ENCODE data around the gene DNASE1L2.
A peak's percentile ranks its signal among the peaks of the same experiment; 100 is the strongest.

The DNASE1L2 gene, protein sequence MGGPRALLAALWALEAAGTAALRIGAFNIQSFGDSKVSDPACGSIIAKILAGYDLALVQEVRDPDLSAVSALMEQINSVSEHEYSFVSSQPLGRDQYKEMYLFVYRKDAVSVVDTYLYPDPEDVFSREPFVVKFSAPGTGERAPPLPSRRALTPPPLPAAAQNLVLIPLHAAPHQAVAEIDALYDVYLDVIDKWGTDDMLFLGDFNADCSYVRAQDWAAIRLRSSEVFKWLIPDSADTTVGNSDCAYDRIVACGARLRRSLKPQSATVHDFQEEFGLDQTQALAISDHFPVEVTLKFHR

DNA sequence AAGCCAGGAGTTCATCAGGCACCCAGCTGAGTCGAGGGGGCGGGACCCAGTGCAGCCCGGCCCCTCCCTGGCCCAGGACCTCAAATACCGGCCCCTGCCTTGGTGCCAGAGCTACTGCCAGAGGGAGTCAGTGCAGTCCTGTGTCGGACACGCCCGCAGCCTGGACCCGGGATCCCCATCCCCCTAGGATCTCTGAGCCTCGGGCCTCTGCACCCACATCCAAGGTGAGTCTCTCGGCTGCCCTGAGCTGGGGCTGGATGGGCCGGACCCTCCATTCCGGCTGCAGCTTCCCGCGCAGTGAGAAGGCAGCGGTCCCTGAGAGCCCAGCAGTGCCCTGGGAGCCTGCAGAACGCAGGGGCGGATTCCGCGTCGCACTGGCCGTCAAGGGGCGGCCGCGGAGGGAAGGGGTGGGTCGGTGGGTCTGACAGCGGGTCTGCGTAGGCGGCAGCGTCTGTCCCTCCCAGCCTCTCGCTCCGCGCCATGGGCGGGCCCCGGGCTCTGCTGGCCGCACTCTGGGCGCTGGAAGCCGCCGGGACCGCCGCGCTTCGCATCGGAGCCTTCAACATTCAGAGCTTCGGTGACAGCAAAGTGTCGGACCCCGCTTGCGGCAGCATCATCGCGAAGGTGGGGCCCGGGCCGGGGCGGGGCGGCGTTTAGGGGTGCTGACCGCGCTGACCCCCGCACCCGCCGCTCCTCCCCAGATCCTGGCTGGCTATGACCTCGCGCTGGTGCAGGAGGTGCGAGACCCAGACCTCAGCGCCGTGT is at the start of gene DNASE1L2:
Gene DNASE1L2, plus strand, starts transcription at position 108 of the 765 bp plus-strand sequence. Its CDS starts 373 bp downstream, at position 481.
- DNase-seq (ENCODE audit: low spot score) = no peak

DNA sequence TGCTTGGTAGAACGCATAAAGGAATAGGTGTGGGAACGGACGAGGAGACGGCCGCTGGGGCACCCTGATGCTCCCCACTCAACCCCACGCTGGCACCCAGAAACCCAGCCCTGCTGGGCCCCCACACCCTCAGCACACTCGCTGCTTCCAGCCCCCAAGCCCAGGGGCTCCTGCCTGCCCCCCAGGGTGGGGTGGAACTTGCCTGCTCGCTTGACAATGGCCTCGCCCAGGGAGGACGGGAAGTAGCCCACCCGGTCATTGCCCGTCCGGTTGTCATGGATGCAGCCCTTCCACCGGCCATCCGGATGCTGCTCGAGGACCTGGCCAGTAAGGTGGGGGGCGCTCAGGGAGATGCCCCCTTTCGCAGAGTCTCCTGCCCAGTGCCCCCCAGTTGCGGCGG is 49.7 kb upstream of the DNASE1L2 start:
- no peak for DNase-seq (ENCODE audit: low spot score)

DNA sequence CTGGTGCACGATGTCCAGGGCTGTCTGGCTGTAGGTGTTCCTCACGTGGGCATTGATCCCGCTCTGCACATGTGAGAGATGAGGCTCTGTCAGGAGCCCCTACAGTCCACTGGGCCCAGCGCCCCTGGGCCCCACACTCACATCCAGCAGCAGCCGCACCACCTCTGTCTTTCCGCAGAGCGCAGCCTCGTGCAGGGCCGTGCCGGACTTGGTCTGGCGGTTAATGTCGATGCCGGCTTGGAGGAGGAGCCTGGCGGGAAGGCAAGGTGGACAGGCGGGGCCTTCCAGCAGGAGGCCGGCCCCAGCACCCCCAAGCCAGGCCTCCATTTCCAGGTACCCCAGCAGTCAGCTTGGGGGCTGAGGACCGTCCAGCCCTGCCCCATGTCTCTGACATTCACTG is 49.0 kb upstream of the DNASE1L2 start:
- no peak for DNase-seq (ENCODE audit: low spot score)

DNA sequence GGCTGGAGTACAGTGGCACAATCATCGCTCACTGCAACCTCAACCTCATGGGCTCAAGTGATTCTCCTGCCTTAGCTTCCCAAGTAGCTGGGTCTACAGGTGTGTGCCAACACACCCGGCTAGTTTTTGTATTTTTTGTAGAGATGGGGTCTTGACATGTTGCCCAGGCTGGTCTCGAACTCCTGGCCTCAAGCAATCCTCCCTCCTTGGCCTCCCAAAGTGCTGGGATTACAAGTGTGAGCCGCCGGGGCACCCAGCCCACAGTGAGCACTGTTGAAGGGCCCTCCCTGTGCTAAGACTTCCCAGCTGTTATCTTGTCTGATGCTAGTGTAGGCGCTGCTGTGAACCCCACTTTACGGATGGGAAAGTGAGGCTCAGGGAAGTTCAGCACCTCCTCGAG is 47.8 kb upstream of the DNASE1L2 start:
- no peak for DNase-seq (ENCODE audit: low spot score)

DNA sequence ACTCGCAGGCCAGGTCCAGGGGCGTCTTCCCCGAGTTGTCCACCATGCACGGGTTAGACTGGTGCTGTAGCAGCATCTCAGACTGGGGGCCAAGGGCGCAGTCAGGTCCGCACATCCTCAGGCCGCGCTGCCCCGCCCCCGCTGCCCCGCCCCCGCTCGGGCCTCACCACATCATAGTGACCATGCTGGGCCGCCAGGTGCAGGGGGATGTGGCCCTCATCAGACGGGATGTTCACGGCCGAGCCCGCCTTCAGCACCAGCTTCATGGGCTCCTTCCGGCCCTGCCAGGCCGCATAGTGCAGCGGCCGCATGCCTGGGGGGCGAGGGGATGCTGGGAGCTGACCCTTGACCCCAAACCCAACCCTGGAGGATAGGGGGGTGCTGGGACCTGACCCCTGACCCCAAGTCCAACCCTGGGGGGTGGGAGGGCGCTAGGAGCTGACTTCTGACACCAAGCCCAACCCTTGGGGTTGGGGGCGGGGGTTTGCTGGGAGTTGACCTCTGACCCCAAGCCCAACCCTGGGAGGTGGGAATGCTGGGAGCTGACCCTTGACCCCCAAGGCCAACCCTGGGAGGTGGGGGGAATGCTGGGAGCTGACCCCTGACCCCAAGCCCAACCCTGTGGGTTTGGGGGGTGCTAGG is 46.9 kb upstream of the DNASE1L2 start:
- no peak for DNase-seq (ENCODE audit: low spot score)

DNA sequence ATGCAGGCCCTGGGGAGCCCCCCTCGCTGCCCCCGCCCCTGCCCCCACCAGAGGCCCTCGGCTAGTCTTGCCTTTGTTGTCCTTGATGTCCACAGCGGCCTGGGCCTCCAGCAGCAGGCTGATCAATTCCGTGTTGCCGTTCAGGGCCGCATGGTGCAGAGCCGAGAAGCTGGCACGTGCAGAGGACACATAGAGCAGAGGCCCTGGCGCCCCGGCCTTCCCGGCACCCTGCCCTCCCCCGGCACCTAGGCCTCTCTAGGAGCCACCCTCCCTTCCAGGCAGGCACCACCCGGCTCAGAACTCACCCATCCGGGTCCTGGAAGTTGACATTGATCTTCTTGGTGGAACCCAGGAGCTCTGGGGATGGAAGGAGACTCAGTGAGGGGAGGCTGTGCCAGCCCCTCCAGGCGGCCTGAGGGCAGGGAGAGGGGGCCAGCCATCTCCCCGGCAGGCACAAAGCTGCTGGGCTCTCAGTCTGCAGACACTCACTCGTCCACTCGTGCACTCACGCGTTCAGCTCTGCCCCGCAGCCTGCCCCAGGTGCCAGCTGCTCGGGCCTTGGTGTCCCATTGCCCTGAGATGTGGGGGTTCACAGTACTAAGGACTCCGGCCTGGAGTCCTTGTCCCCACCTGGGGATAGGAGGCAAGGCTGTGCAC is 46.1 kb upstream of the DNASE1L2 start:
- no peak for DNase-seq (ENCODE audit: low spot score)

DNA sequence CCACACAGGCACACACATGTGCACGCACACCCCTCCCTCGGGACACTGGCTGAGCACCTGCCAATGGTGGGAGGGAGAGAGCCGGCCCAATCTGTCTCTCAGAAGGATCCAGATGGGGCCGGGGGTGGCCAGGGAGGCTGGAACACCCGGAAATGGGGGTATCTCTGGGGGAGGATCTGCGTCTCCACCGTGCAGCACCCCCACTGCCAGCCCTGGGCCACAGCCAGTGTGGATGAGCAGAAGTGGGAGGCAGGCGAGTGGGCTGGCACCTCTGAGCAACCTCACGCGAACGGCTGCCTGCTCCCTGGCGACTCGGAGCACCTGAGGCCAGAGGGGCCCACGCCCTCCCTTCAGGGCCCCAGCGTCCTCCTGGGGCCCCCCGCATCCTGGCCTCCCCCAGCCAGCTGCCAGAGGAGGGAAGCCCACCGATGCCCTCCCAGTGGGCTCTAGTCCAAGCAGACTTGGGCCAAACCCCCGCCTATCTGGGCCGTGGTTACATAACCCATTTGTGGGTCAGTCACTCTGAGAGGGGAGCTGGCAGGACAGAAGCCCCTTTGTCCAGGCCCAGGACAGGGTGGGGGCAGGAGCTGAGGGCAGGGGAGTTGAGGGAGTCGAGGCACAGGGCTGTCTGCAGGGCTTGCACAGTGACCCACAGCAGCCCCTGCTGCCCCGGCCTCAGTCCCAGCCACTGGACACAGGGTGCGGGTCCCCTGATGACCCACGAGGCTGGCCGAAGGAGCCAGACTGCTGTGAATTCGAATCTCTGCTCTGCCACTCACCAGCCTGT is 45.4 kb upstream of the DNASE1L2 start:
- DNase-seq (ENCODE audit: low spot score) = peak; percentile 41

DNA sequence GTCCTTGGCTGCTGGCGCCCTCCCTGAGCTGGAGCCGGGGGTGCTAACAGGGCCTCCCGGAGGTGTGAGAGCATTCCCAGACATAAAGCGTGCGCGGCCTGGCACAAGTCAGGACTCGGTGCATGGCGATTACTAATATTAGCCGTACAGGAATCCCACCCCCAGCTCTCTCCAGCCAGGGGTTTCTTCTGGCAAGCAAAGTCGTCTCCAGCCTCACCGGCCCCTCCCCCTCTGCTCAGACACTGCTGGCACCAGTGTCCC is 44.9 kb upstream of the DNASE1L2 start:
- no peak for DNase-seq (ENCODE audit: low spot score)

DNA sequence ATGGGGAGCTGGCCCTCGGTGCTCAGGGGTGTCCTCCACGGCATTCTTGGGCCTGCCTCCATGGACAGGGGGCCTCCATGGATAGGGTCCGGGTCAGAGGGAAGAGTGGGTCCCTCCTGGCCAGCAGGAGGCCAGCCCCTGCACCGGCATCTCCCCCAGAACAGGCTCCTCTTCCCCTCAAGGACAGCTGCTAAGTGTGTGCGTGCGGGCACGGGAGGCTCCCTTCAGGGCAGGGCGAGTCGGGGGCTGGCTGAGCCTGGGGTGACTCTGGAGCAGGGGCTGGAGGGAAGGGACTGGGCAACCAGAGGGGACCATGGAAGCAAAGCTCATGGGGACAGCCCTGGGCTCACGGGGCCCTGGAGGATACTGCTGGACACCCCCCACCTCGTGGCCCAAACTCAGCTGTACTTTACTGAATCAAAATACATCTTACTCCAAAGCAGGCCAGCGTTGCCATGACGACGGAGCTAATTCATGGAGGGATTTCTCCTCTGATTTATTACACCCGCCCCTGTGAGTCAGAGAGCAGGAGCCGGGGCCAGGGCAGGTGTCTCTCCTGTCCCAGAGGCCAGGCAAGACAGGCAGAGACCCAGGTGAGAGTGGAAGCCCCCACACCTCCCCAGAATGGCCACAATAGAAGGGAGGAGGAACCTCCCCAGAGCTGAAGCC is 41.9 kb upstream of the DNASE1L2 start:
- no peak for DNase-seq (ENCODE audit: low spot score)

DNA sequence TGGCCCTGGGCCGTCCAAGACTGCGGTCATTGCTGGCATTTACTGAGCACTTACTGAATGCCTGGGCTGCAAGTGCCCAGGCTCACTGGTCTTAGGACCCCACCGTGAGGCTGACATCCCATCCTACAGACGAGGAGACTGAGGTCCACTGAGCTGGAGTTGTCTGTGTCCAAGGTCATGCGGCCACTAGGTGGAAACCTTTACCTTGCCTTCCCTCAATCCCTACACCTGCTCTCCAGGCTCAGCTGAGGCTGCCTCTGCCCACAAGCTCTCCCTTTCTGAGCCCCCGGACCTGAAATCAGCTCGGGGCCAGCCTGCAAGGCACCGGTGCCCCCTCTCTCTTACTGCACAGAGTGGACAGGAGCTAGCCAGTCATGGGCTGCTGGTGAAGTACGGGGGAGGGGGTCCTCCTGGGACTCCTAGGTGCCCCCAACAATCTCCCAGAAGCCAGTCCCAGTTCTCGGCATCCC is 41.4 kb upstream of the DNASE1L2 start:
- no peak for DNase-seq (ENCODE audit: low spot score)

DNA sequence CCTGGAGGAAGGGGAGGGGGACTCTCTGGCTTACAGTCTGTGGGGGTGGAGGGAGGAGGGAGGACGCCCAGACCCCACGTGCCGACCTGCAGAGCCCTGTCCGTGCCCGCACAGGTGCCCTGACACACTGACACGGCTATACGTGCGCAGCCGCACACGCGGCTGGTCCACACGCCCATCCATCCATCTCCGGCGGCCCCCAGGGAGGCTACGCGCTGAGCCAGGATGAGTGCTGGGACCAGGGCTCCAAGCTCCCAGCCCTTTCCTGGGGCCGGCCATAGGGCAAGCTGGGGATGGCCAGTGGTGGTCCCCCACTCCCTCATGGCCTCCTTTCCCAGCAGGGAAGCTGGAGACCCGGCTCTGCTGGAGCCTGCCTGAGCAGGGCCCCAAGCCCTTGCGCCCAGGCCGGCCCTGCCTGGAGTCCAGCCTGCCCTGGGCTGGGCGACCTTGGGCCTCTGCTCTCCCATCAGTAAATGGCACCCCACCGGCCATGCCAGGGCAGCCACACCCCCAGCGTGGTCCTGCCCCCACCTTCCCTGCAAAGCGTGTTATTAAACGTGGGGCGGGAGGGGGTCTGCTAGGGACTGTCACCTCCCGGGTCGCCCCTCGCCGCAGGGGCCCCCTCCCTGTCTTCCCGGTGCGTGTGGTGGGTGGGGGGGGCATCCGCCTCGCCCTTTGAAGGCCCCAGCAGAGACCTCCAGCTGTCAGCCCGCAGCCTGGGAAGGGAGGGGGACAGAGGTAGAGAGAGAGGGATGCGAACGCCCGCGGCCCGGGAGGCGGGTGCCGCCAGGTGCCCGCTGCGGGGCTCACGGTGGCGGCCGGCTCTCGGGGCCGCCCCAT is 40.7 kb upstream of the DNASE1L2 start:
- no peak for DNase-seq (ENCODE audit: low spot score)

DNA sequence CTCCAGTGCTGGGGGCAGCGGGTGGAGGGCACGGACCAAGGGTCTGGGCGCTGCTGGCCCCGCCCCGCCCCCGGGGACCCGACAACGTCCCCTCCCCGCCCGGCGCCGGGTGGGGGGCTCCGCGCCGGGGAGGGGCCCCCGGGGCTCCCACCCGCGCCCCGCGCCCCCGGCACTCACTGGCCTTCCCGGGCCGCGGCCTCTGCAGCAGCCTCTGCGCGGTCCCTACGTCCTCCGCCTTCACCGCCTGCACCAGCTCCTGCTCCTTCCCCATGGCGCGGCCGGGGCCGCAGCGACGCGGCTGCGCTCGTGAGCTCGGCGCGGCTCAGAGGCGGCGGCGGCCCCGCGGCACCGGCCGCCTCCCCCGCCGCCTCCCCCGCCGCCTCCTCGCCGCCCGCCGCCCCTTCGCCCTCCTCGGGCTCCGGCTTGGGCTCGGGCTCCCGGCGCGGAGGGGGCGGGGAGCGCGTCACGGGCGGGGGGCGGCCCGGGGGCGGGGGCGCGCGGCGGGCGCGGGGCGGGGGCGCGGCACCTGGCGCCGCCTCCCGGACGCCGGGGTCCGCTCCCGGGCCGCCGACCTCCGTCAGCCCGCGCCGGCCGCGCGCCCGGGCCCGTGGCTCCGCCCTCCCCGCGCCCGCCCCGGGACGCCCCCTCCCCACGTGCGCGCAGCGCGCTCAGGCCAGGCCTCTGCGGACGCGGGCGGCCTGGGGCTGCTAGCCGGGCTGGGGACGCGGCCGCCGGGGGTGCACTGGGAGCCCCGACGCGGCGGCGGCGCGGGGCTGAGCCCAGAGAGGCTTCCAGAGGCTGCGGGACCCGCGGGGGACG is 39.9 kb upstream of the DNASE1L2 start, which contains the start of gene CASKIN1:
Gene CASKIN1, minus strand, starts transcription at position 444 of the 819 bp plus-strand sequence. Its CDS starts 173 bp downstream, at position 271.
- no peak for DNase-seq (ENCODE audit: low spot score)

DNA sequence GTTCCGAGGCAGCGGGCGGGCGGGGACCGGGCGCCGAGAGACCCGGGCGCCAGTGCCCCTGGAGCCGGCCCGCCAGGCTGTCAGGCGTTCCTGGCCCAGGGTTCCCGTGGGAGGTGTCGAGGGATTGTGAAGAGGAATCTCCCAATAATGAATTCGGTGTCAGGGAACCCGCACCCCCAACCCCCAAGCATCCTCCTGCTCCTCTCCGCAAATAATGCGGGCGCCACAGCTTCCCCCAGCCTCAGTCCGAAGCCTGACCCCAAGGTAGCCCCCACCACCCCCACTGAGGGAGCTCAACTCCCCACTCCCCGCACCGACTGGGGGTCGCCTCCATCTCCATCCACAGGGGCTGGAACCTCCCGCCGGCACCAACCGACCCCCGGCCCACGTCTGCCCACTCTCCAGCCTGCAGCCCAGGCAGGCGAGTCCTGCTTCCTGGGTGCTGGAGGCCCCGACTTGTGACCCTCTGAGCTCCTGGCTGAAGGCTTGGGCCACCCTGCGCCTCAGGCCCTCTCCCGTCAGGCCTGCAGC is 39.2 kb upstream of the DNASE1L2 start:
- DNase-seq (ENCODE audit: low spot score) = no peak

DNA sequence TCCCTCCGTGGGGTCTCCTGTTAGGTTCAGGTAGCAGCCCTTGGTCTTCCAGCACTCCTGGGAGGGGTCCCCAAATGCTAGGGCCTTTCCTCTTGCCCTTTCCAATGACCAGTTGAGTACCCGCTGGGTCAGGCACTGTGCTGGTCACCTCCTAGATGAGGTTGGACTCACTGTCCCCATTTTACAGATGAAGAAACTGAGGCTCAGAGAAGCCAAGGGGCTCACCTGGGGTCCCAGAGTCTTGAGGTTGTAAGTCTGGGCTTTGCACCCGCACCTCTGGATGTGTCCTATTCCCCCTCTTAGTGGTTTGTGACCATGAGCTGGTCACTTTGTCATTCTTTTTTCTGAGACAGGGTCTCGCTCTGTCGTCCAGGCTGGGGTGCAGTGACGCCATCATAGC is 38.5 kb upstream of the DNASE1L2 start:
- no peak for DNase-seq (ENCODE audit: low spot score)

DNA sequence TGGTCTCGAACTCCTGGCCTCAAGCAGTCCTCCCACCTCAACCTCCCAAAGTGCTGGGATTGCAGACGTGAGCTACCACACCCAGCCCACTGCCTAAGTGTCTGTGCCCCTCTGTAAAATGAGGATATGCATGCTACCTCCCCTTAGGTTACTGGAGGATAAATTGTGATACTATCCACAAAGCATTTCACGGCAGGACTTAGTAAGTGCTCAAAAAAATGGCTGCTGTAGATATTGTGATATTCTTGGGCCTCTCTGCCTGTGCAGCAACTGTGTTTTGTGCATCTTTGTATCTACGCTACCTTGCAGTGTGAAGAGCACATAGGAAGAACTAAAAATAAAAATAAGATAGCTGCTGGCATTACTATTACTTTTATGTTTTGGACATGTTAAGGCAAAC is 38.0 kb upstream of the DNASE1L2 start:
- DNase-seq (ENCODE audit: low spot score) = no peak

DNA sequence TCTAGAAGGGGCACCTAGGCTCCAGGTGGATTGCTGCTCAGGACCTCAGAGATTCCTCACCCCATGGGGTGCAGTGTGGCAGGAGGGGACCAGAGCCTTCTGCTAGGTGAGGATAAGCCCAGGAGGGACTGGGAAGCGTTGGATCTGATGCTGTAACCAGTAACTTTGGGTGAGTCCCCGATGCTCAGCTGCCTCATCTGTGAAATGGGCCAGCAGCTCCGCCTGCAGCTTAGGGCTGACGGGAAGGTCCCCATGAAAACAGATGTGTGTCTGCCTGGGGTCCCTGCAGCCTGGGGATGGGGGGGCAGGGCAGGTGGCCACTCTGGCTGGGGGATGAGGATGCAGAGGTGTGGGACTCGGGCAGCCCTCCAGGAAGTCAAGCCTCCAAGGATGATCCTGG is 37.1 kb upstream of the DNASE1L2 start:
- DNase-seq (ENCODE audit: low spot score) = no peak

DNA sequence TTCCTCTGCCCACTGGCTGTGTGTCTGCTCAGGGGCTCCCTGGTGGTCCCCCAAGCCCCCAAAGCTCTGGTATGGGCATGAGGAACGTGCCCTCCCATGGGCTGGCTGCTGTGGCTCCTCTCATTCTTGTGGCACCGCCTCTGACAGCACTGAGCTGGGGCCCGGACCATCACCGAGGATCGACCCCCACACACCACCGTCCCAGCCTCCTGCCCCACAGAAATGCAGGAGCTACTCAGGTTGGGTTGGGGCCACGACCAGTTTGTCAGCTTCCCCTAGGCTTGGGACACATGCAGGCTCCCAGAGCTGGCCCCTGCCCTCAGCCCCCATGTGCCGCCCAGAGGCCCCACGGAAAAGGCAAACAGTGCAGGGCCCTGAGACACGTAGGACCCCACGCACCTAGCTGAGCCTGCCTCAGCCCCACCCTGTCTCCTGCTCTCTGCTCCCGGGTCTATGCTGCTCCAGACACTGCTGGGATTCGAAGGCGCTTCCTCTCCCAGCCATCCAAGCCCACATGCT is 36.6 kb upstream of the DNASE1L2 start:
- DNase-seq (ENCODE audit: low spot score) = no peak

DNA sequence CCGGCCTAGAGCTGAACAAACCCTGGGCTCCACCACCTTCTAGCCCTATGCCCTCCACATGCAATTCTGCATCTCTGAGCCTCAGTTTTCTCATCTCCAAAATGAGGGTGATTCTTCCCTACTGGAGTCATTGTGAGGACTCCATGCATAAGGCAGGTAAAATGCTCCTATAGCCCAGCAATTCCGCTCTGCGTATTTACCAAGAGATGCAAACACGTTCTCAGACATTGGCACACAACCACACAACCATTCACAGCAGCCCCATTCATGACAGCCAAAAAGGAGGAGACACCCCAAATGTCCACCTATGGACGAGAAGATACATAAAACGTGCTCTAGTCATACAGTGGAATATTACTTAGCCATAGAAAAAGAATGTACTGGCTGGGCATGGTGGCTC is 35.9 kb upstream of the DNASE1L2 start:
- no peak for DNase-seq (ENCODE audit: low spot score)

All from globus pallidus (tissue), 1 donor.